ENCODE data around the gene PRKRA. TPM values are rescaled to one million over a fixed set of nuclear protein-coding genes. Genes with fewer than 3 reads are reported as not detected.

Gene PRKRA
- polyA plus RNA-seq, 1 of the 3 experiments (the other 2 are of a cell fraction) = 44.3 TPM

GRCh38 chr2:178418426-178418825 is 32.5 kb downstream of the PRKRA start (continued):
- TF ChIP-seq, protein P1, sequence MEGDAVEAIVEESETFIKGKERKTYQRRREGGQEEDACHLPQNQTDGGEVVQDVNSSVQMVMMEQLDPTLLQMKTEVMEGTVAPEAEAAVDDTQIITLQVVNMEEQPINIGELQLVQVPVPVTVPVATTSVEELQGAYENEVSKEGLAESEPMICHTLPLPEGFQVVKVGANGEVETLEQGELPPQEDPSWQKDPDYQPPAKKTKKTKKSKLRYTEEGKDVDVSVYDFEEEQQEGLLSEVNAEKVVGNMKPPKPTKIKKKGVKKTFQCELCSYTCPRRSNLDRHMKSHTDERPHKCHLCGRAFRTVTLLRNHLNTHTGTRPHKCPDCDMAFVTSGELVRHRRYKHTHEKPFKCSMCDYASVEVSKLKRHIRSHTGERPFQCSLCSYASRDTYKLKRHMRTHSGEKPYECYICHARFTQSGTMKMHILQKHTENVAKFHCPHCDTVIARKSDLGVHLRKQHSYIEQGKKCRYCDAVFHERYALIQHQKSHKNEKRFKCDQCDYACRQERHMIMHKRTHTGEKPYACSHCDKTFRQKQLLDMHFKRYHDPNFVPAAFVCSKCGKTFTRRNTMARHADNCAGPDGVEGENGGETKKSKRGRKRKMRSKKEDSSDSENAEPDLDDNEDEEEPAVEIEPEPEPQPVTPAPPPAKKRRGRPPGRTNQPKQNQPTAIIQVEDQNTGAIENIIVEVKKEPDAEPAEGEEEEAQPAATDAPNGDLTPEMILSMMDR (IDR thresholded peaks at IDR 0.05) = no peak

- H3K9me2 ChIP-seq = no peaks in the 10 kb centered on the region
- DNase-seq = no peak
- no peak overlapping the region for H2AFZ ChIP-seq (ENCODE audit: low read depth)
- no peak overlapping the region for H3K4me2 ChIP-seq
- no peak overlapping the region for H3K4me3 ChIP-seq (ENCODE audit: low read depth in 2 of 2, low read length in 1 of 2)
- H3K4me1 ChIP-seq (ENCODE audit: control insufficient read depth in 1 of 2, insufficient read depth in 2 of 2, low read depth in 1 of 2, low read length in 1 of 2) = peaks cover 3 to 6% of the 10 kb centered on the region in 2 experiments; a peak in 3 of 4 replicates
- H3K27me3 ChIP-seq (ENCODE audit: insufficient read depth) = no peaks in the 10 kb centered on the region
- peaks cover 7% of the 10 kb centered on the region for H3F3A ChIP-seq (replicated peaks; ENCODE audit: insufficient read depth)
- H3K36me3 ChIP-seq (replicated peaks in 1 of 2; ENCODE audit: control insufficient read depth in 1 of 2, insufficient read depth in 2 of 2, low read length in 1 of 2) = peaks cover 2 to 3% of the 10 kb centered on the region in 2 experiments
- no peak overlapping the region for H3K9ac ChIP-seq
- no peaks in the 10 kb centered on the region for H3K9me3 ChIP-seq
- H3K27ac ChIP-seq (ENCODE audit: low read depth in 2 of 2, low read length in 1 of 2) = no peak overlapping the region
- WGBS (ENCODE audit: low lambda C conversion rate) = 89% methylated on average over 3 of the region's 3 CpGs
- POLR2A ChIA-PET = no interaction called here
- no peaks in the 10 kb centered on the region for H4K20me1 ChIP-seq (ENCODE audit: insufficient read depth)
- TF ChIP-seq MEF2A (IDR thresholded peaks at IDR 0.05; ENCODE audit: borderline replicate concordance, low read depth) = no peak
- TF ChIP-seq RFX5 (IDR thresholded peaks at IDR 0.05; ENCODE audit: low read length) = no peak
- TF ChIP-seq, protein P2, sequence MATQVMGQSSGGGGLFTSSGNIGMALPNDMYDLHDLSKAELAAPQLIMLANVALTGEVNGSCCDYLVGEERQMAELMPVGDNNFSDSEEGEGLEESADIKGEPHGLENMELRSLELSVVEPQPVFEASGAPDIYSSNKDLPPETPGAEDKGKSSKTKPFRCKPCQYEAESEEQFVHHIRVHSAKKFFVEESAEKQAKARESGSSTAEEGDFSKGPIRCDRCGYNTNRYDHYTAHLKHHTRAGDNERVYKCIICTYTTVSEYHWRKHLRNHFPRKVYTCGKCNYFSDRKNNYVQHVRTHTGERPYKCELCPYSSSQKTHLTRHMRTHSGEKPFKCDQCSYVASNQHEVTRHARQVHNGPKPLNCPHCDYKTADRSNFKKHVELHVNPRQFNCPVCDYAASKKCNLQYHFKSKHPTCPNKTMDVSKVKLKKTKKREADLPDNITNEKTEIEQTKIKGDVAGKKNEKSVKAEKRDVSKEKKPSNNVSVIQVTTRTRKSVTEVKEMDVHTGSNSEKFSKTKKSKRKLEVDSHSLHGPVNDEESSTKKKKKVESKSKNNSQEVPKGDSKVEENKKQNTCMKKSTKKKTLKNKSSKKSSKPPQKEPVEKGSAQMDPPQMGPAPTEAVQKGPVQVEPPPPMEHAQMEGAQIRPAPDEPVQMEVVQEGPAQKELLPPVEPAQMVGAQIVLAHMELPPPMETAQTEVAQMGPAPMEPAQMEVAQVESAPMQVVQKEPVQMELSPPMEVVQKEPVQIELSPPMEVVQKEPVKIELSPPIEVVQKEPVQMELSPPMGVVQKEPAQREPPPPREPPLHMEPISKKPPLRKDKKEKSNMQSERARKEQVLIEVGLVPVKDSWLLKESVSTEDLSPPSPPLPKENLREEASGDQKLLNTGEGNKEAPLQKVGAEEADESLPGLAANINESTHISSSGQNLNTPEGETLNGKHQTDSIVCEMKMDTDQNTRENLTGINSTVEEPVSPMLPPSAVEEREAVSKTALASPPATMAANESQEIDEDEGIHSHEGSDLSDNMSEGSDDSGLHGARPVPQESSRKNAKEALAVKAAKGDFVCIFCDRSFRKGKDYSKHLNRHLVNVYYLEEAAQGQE (IDR thresholded peaks at IDR 0.05; ENCODE audit: low read depth, low read length) = no peak
- no peak for TF ChIP-seq NRF1 (IDR thresholded peaks at IDR 0.05; ENCODE audit: low read depth, low read length)
- no peak for TF ChIP-seq GABPA (IDR thresholded peaks at IDR 0.05; ENCODE audit: low read depth)
- TF ChIP-seq RXRA (IDR thresholded peaks at IDR 0.05; ENCODE audit: borderline replicate concordance, low read depth) = no peak
- no peak for TF ChIP-seq USF1 (IDR thresholded peaks at IDR 0.05; ENCODE audit: borderline replicate concordance, low read depth)
- no peak for TF ChIP-seq RAD21 (IDR thresholded peaks at IDR 0.05; ENCODE audit: low read length)
- TF ChIP-seq EP300 (IDR thresholded peaks at IDR 0.05; ENCODE audit: borderline replicate concordance in 1 of 2, low read depth in 1 of 2, low read length in 1 of 2) = no peak
- TF ChIP-seq SMC3 (IDR thresholded peaks at IDR 0.05; ENCODE audit: low read depth, low read length) = no peak
- TF ChIP-seq NFIC (IDR thresholded peaks at IDR 0.05; ENCODE audit: borderline replicate concordance) = no peak
- TF ChIP-seq PBX3 (IDR thresholded peaks at IDR 0.05) = no peak
- no peak for TF ChIP-seq MXI1 (IDR thresholded peaks at IDR 0.05; ENCODE audit: low read depth, low read length)
- TF ChIP-seq RCOR1 (IDR thresholded peaks at IDR 0.05; ENCODE audit: low read length) = no peak
- TF ChIP-seq SIN3A (IDR thresholded peaks at IDR 0.05; ENCODE audit: borderline replicate concordance, low read depth, low read length) = no peak
- TF ChIP-seq, protein P3, sequence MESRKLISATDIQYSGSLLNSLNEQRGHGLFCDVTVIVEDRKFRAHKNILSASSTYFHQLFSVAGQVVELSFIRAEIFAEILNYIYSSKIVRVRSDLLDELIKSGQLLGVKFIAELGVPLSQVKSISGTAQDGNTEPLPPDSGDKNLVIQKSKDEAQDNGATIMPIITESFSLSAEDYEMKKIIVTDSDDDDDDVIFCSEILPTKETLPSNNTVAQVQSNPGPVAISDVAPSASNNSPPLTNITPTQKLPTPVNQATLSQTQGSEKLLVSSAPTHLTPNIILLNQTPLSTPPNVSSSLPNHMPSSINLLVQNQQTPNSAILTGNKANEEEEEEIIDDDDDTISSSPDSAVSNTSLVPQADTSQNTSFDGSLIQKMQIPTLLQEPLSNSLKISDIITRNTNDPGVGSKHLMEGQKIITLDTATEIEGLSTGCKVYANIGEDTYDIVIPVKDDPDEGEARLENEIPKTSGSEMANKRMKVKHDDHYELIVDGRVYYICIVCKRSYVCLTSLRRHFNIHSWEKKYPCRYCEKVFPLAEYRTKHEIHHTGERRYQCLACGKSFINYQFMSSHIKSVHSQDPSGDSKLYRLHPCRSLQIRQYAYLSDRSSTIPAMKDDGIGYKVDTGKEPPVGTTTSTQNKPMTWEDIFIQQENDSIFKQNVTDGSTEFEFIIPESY (IDR thresholded peaks at IDR 0.05; ENCODE audit: borderline replicate concordance, low read depth) = no peak
- no peak for TF ChIP-seq IRF3 (IDR thresholded peaks at IDR 0.05; ENCODE audit: low read depth, low read length)
- TF ChIP-seq EZH2phosphoT487 (IDR thresholded peaks at IDR 0.05; ENCODE audit: borderline replicate concordance, low read depth) = no peak
- H3K79me2 ChIP-seq (ENCODE audit: insufficient read depth) = peaks cover 25% of the 10 kb centered on the region; the same call in 1 of the 2 replicates
- CTCF ChIA-PET = interaction anchor here (1.2 to 8.7 kb wide), 8 partner anchors 10 to 434 kb away, joined by 3 to 199 read pairs (median 15); partner anchors contain the start of gene RBM45
Measured at GRCh38 chr2:178417916-178418315, 33.1 kb downstream of the PRKRA start.

Measured in SK-N-SH (cell line).